ENCODE data around the gene CD247. TPM values are rescaled to one million over a fixed set of nuclear protein-coding genes. Genes with fewer than 3 reads are reported as not detected.

CD247 gene
- total RNA-seq, 1 donor from 2014 or later: not detected

GRCh38 chr1:167435484-167435883 is 82.8 kb downstream of the CD247 start:
- H3K27ac Mint-ChIP-seq (ENCODE audit: unreplicated experiment): no peak overlapping the region
- peaks cover 17% of the 10 kb centered on the region for H3K4me1 Mint-ChIP-seq (ENCODE audit: low read depth, unreplicated experiment)
- peaks cover 9% of the 10 kb centered on the region for H3K36me3 Mint-ChIP-seq (ENCODE audit: unreplicated experiment)
- no peak for TF ChIP-seq CTCF (IDR thresholded peaks at IDR 0.05; ENCODE audit: partially characterized antibody, unreplicated experiment)
- no peak overlapping the region for H3K4me3 Mint-ChIP-seq (ENCODE audit: unreplicated experiment)
- DNase-seq: no peak
- H3K9me3 Mint-ChIP-seq (ENCODE audit: unreplicated experiment): peaks cover 7% of the 10 kb centered on the region
- peaks cover 14% of the 10 kb centered on the region for H3K27me3 Mint-ChIP-seq (ENCODE audit: unreplicated experiment)

DNA sequence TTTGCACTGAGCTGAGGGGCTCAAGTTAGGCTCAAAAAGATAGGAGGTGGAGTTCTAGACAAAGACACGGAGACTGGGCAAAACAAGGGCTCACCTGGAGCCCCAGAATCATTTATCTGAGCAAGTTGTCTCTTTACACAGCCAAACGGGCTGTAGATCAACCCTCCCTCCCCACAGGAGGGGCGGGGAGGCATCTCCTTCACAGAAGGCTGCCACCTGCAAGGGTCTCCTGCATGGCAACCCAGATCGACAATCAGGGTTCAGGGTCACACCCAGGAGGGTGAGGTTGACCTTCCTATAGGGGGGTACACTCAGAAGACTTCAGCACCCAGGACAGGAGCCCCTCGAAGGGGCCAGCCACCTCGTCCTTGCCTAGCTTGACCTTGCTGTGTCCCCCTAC is 84.0 kb downstream of the CD247 start:
- TF ChIP-seq CTCF (IDR thresholded peaks at IDR 0.05; ENCODE audit: partially characterized antibody, unreplicated experiment): no peak
- DNase-seq: no peak
- Mint-ChIP-seq H3K27me3 (ENCODE audit: unreplicated experiment) (peaks cover 16% of the 10 kb centered on the region), H3K4me3 (ENCODE audit: unreplicated experiment) (no peak overlapping the region), H3K36me3 (ENCODE audit: unreplicated experiment) (peaks cover 9% of the 10 kb centered on the region), H3K27ac (ENCODE audit: unreplicated experiment) (no peak overlapping the region), H3K9me3 (ENCODE audit: unreplicated experiment) (peaks cover 9% of the 10 kb centered on the region), H3K4me1 (ENCODE audit: low read depth, unreplicated experiment) (peaks cover 24% of the 10 kb centered on the region)

- Mint-ChIP-seq H3K4me1 (ENCODE audit: low read depth, unreplicated experiment) (peaks cover 29% of the 10 kb centered on the region), H3K27ac (ENCODE audit: unreplicated experiment) (no peak overlapping the region)
- DNase-seq: no peak
Measured at GRCh38 chr1:167433884-167434283, 84.4 kb downstream of the CD247 start.

GRCh38 chr1:167432780-167433179 is 85.5 kb downstream of the CD247 start:
- TF ChIP-seq CTCF (IDR thresholded peaks at IDR 0.05; ENCODE audit: partially characterized antibody, unreplicated experiment): no peak
- no peak for DNase-seq
- H3K27me3 Mint-ChIP-seq (ENCODE audit: unreplicated experiment): peaks cover 13% of the 10 kb centered on the region
- peaks cover 9% of the 10 kb centered on the region for H3K36me3 Mint-ChIP-seq (ENCODE audit: unreplicated experiment)
- H3K4me1 Mint-ChIP-seq (ENCODE audit: low read depth, unreplicated experiment): peaks cover 39% of the 10 kb centered on the region
- no peak overlapping the region for H3K4me3 Mint-ChIP-seq (ENCODE audit: unreplicated experiment)
- peaks cover 8% of the 10 kb centered on the region for H3K9me3 Mint-ChIP-seq (ENCODE audit: unreplicated experiment)
- no peak overlapping the region for H3K27ac Mint-ChIP-seq (ENCODE audit: unreplicated experiment)

More at GRCh38 chr1:167433884-167434283, 84.4 kb downstream of the CD247 start:
- H3K9me3 Mint-ChIP-seq (ENCODE audit: unreplicated experiment): peaks cover 9% of the 10 kb centered on the region
- H3K4me3 Mint-ChIP-seq (ENCODE audit: unreplicated experiment): no peak overlapping the region
- peaks cover 9% of the 10 kb centered on the region for H3K36me3 Mint-ChIP-seq (ENCODE audit: unreplicated experiment)
- TF ChIP-seq CTCF (IDR thresholded peaks at IDR 0.05; ENCODE audit: partially characterized antibody, unreplicated experiment): no peak
- H3K27me3 Mint-ChIP-seq (ENCODE audit: unreplicated experiment): peaks cover 14% of the 10 kb centered on the region

DNA sequence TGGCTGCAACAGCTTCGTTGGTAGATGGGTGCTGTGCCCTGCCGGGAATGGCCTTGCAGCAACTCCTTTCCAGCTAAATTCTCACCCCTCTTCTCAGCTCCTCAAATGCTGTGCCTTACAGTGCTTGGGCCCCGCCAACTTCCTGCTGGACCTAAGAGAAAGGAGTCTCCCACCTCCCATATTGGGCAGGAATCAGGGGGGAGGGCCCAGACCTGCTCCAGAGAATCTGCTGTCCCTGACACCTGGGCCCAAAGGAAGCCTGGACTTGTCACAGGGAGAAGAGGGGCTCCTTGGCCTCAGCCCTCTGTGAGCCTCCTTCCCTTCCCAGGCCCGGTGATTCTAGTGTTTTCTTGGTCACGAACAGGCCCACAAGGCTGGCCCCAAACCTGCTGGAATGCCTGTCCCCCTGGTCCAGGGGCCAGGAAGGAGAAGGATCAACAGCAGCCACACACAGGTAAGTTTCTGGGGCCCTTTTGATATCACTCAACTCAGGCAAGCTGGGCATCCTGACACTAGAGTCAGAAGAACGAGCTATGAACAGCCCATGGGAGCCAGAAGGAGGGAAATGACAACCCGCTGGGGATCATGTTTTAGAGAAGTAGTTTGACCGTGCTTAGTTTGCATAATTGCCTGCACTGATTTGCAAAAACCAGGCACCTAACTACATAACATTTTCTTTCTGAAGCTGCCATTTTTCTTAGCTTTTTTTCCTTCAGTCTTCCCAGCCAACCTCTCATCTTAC is 86.2 kb downstream of the CD247 start:
- Mint-ChIP-seq H3K9me3 (ENCODE audit: unreplicated experiment) (peaks cover 6% of the 10 kb centered on the region), H3K4me1 (ENCODE audit: low read depth, unreplicated experiment) (peaks cover 45% of the 10 kb centered on the region), H3K27me3 (ENCODE audit: unreplicated experiment) (peaks cover 13% of the 10 kb centered on the region), H3K36me3 (ENCODE audit: unreplicated experiment) (peaks cover 9% of the 10 kb centered on the region), H3K4me3 (ENCODE audit: unreplicated experiment) (no peak overlapping the region), H3K27ac (ENCODE audit: unreplicated experiment) (no peak overlapping the region)
- TF ChIP-seq CTCF (IDR thresholded peaks at IDR 0.05; ENCODE audit: partially characterized antibody, unreplicated experiment): no peak
- no peak for DNase-seq
